Measurements from ENCODE around the gene CUEDC1.

DNA sequence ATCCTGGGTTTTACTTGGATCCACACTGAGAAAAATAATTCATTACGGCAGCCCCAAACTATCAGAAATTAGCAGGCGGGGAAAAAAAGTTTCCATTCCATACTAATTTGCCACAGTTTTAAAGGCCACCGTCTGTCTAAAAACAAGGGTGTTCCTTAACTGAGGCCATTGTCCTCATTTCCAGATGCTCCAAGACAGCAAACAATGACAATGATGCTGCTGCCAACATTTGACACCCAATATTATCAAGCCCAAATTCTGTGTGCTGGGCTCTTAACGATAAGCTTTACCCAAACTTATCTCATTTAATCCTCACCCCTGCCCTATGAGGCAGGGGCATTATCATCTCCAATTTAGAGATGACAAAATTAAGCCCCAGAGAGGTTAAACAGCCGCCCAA, 26.3 kb downstream of the CUEDC1 start:
- TF ChIP-seq CTCF (IDR thresholded peaks at IDR 0.05) (no peak), POLR2AphosphoS5 (IDR thresholded peaks at IDR 0.05) (no peak), POLR2A (IDR thresholded peaks at IDR 0.05) (no peak)
